HG03558 (cell line): Measurements from ENCODE around the gene MPND.

ENCODE experiments used
- ATAC-seq: cut with Tn5 transposase; IDR thresholded peaks from one replicate; pipeline ENCODE4 v1.9.1; 2021; ENCODE audit warnings: moderate number of reproducible peaks; ENCODE audit not compliant: unreplicated experiment; ENCODE audit errors: extremely low read depth

Gene MPND

DNA sequence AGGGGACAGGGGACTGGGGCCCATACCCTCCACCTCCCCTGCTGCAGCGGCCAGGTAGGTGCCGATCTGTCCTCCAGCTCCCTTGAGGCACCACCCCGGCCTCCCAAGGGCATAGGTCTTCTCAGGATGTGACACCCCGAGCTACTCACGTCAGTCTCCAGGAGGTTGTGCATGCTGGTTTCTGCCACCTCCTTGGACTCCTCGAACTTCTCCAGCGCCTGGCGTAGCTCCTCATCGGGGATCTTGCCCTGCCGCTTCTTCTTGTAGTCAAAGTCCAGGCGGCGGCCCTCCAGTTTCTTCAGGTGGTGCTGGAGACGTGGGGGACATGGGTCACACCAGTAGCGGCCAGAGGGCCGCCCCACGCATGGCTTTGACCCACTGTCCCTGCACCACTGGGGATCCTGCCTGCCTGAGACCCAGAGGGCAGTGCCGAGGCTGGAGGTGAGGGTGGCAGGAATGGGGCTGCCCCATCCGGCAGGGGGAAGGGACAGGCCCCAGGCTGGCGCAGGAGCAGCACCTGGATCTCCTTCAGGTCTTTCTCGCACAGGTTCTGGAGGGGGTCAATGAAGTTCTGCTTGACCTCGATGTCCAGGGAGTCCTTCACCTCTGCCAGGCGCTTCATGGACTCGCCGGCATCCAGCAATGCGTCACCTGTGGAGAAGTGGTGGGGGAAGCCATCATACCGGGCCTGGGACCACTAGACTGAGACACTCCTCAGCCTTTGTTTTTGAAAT is 20.4 kb downstream of the MPND start:
- no peak for ATAC-seq

DNA sequence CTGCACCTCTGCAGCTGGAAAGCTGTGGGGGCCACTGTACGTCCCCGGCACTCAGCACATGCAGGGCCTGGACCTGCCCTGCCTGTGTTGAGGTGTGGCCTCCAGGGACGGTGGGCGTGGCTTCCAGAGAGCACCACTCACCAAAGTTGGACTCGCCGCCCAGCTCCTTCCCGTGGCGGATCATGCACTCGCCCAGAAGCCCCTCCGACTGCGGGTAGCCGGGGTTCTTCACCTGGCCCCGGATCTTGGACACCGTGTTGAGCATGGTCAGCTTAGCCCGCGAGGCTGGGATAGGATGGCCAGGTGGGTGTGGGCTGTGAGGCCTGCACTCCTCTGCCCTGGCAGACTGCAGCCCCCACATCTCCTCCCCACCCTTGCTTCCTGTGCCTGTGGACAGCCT is 22.0 kb downstream of the MPND start:
- no peak for ATAC-seq

- ATAC-seq, result no peak
These were observed 22.7 kb downstream of the MPND start for GRCh38 chr19:4365791-4366665.

GRCh38 chr19:4366666-4367335 is 23.4 kb downstream of the MPND start:
- no peak for ATAC-seq

DNA sequence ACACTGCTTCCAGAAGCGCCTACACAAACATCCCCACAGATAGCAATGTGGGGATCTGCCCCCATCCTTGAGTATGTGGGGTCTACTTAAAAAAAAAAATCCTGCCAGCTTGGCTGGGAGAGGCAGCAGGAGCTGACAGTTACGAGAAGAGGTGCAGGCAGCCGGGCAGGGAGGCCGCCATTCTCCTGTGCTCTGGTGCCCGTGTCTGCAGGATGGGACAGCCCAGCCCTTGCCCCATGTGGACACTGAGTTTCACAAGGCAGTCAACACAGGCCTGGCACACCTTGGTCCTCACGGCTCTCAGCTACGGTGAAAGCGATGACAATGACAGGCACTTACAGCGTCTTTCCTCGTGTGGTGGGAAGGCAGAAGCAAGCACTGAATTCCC is 24.0 kb downstream of the MPND start:
- no peak for ATAC-seq

GRCh38 chr19:4367781-4368127 is 24.4 kb downstream of the MPND start:
- no peak for ATAC-seq

DNA sequence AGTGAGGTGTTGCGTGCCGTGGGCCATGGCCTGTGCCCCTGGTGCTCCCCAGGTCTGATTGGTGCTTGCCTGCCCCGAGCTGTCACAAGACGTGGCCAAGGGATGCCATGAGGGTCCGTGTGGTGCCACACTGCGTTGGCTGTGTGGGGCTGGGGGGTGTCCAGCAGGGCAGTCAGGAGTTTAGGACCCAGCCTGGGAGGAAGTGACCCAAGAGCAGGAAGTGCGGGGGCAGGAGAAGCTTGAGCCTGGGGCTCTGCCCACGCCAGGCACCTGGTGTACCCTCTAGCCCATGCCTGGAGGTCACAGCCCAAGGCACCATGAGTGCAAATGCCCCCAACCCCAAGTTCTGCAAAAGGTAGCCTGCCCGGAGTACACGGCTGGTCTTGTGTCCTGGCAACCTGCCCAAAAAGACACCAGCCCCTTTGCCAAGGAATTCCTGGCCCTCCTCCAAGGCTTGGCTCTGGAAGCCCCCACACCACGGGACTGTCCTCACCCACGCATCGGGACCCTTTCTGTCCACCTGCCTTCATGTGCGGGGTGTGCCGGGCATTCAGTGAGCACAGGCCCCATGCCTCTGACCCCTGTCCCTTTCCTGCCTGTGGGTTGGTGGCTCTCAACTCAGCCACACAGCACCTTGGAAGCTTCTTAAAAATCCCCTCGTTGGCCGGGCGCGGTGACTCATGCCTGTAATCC is 24.9 kb downstream of the MPND start:
- no peak for ATAC-seq

DNA sequence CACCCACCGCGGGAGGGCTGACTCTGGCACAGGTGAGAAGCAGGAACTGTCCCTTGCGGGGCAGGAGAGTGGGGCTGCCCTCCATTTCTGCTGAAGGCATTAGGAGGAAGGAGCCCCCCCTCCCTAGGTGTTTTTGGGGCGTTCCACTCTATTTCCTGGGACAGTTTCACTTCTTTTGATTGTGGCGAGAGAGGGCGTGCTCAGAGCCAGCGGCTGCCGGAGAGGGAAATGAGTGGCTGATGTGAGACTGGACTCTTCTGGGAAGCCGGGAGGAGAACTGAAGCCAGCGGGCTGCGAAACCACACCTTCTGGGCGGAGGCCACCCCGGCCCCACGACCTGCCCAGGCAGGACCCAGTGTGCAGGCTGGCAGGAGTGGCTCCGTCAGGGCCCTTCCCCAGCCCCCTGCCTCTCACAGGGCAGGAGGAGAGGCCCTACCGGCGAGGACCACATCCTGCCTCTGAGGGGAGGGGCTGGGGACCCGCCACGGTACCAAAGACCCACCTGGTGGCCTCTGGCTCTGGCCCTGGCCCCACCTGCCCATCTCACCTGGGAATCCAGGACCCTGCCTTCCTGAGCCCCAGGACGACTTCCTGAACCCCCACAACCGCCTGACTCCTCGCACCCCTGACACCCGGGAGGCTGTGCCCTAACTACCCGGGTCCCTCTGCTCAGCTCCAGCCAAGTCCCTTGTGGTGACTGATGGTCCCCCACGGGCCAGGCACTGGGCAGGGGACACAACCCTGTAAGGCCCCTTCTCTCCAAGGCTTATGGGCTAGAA is 25.9 kb downstream of the MPND start:
- no peak for ATAC-seq

DNA sequence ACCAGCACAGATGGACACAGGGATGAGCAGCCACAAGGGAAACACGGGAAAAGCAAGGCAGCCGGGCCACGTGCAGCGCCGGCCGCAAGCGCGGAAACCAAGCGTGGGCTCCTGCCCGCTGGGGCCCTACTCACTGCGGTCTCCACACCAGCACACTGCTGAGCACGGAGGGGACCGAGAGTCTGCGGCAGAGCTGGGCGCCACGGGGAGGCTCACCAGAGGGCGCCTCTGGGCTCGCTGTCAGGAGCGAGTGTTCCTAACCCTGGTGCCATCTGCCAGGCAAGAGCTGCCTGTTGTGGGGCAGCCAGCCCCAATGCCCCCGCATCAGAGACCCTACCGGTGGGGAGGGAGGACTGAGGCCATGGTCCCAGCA is 26.5 kb downstream of the MPND start:
- ATAC-seq, result no peak

DNA sequence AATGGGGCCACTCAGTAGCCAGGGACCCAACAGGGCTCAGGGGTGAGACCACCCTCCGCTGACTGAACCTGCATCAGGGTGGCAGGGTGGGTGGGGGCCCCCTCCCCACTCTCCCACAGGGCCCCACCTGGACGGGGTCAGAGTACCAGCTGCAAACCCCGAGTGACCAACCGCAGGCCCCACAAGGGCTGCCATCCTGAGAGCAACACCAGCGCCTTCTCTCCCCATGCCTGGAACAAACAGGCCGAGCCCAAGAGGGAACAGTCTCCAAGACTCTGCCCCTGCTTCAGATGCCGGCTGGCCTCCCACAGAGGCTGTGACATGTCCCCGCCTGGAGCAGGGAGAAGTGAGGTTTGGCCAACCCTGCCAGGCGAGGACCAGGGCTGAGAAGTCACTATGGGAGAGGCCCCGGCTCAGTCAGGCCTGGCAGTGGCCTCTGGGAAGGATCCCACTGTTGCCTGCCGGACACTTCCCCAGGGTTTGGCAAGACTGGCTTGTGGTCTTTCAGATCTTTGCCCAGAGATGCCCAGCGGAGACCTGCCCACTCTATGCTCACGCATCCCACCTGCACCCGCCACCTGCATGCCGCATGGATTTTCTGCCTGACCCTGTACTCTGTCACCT is 27.2 kb downstream of the MPND start:
- ATAC-seq, result no peak

- ATAC-seq, result no peak
These were observed 28.1 kb downstream of the MPND start for GRCh38 chr19:4371247-4372164.

- no peak for ATAC-seq
These were observed 29.0 kb downstream of the MPND start for GRCh38 chr19:4372165-4373012.

- ATAC-seq, result no peak
These were observed 29.6 kb downstream of the MPND start for GRCh38 chr19:4373013-4373367.

DNA sequence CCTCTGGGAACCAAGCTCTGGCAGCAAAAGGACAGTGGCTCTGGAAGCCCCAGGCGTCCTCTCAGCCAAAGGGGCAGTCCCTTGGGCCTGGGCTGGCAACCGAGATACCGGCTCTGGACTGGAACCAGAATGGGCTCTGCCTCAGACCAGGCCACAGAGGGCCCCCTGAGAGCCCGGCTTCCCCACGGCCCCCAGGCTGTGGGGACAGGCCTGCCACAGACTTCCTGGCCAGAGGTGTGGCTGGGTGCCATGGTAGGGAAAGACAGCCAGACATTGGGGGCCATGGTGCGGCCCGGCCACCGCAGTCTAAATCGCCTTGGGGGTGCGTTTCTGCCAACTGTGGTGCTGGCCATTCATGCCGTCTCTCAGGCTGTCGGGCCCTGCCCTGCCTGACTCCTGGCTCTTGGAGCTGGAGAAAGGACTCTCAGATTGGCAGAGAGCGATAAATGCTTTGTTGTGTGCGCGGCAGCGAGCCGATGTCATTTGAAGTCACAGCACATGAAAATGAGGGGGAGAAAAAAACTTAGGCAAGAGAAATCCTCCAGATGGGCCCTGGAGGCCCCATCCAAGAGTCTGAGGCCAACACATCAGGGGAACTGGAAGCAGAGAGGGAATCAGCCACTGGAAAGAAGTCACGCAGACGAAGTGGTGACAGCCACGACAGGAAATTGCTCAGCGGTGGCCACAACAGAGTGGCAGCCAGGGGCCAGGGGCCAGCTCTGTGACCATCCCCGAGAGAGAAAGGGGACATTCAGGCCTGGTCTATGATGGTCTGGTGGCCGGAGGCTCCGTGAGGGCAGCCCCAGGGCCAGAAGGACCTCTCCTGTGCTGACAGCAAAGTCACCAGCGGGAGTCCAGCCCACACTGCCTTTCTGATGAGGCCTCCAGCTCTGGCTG is 30.5 kb downstream of the MPND start:
- no peak for ATAC-seq

DNA sequence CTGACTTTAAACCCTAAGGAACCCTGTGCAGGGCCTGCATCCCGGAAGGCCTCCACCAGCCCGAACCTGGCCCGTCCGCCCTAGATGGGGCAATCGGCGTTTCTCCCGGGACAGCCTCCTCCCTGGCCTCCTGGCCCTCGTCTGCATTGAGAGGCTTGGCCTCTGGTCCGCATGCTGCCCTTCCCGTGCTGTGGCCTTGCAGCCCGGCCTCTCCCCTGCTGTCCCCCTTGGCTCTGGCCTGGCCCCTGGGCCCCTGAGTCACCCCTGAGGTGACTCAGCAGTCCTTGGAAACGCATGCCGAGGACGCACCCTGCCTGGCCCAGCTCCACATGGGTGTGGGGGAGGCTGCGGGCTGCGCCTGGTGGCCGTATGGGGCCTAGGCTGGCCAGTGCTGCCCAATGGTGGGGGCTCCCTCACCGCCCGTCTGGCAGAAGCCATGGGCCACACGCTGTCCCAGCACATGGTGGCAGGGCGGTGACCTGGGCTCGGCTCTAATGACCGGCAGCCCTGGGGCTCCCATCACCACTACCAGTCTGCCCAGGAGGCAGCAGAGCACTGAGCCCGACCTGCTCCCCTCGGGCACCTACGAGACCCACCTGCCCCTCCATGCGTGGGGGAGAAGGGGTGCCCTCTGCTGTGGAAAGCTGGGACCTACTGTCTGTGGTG is 31.3 kb downstream of the MPND start:
- ATAC-seq, result no peak
